ENCODE results near the gene EFCAB11. TPM values are rescaled to one million over a fixed set of nuclear protein-coding genes. Genes with fewer than 3 reads are reported as not detected.

The EFCAB11 gene
- total RNA-seq, 1 donor from 2014 or later: 7.5 TPM

DNA sequence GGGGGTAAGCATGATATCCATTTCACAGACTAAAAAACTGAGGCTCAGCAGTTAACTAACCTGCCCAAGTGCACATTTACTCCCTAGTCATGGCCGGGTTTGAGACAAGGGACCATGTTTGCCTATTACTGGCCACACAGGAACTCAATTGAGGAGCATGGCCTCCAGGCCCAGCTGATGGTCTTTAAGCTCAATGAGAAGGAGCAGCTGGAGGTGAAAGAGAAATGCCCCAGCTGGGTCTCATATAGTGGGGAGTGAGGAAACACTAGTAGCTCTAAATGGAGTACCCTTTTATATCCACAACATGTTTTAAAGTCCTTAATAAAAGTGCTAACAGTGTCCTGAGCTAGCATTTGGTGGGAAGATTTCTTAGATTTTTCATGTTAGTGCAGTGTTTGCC is 2.8 kb upstream of the EFCAB11 start:
- no peak for FAIRE-seq
- peak overlapping the region; percentile 95 for H3K27ac Mint-ChIP-seq (ENCODE audit: unreplicated experiment)

DNA sequence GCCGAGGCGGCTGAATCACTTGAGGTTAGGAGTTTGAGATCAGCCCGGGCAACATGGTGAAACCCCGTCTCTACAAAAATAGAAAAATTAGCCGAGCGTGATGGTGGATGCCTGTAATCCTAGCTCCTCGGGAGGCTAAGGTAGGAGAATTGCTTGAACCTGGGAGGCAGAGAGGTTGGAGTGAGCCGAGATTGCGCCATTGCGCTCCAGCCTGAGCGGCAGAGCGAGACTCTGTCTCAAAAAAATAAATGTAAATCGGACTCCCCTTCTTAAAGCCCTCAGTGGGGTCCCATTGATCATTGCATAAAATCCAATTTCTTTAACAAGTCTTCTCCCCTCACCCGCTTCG is 2.1 kb upstream of the EFCAB11 start:
- FAIRE-seq (no peak), DNase-seq (ENCODE audit: low read depth) (no peak)
- H3K9ac ChIP-seq (ENCODE audit: low read length): peak overlapping the region; percentile 97
- no peaks in the 10 kb centered on the region for H4K20me1 ChIP-seq (ENCODE audit: insufficient read depth, low read length)
- peak overlapping the region; percentile 61 for H2AFZ ChIP-seq (ENCODE audit: low read depth, low read length)
- no peak for TF ChIP-seq EZH2 (IDR thresholded peaks at IDR 0.05; ENCODE audit: insufficient read depth, low read length)
- TF ChIP-seq, protein P1, sequence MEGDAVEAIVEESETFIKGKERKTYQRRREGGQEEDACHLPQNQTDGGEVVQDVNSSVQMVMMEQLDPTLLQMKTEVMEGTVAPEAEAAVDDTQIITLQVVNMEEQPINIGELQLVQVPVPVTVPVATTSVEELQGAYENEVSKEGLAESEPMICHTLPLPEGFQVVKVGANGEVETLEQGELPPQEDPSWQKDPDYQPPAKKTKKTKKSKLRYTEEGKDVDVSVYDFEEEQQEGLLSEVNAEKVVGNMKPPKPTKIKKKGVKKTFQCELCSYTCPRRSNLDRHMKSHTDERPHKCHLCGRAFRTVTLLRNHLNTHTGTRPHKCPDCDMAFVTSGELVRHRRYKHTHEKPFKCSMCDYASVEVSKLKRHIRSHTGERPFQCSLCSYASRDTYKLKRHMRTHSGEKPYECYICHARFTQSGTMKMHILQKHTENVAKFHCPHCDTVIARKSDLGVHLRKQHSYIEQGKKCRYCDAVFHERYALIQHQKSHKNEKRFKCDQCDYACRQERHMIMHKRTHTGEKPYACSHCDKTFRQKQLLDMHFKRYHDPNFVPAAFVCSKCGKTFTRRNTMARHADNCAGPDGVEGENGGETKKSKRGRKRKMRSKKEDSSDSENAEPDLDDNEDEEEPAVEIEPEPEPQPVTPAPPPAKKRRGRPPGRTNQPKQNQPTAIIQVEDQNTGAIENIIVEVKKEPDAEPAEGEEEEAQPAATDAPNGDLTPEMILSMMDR (IDR thresholded peaks at IDR 0.05; ENCODE audit: insufficient read depth, low read depth, low read length): no peak
- H3K27me3 Mint-ChIP-seq (ENCODE audit: low read depth, unreplicated experiment): no peaks in the 10 kb centered on the region
- peaks cover 16% of the 10 kb centered on the region for H3K4me1 Mint-ChIP-seq (ENCODE audit: low read depth, unreplicated experiment)
- peaks cover 3% of the 10 kb centered on the region for H3K36me3 Mint-ChIP-seq (ENCODE audit: low read depth, unreplicated experiment)
- no peaks in the 10 kb centered on the region for H3K27me3 ChIP-seq (ENCODE audit: insufficient read depth, low read length)
- H3K4me1 ChIP-seq (ENCODE audit: insufficient read depth, low read length): peaks cover 28% of the 10 kb centered on the region
- peak overlapping the region; percentile 95 for H3K27ac Mint-ChIP-seq (ENCODE audit: unreplicated experiment)
- H3K36me3 ChIP-seq (ENCODE audit: insufficient read depth, low read length): peaks cover 10% of the 10 kb centered on the region
- H3K9me3 ChIP-seq (ENCODE audit: insufficient read depth, low read depth, low read length): no peaks in the 10 kb centered on the region
- no peaks in the 10 kb centered on the region for H3K9me3 Mint-ChIP-seq (ENCODE audit: unreplicated experiment)
- H3K79me2 ChIP-seq (ENCODE audit: insufficient read depth, low read length): peaks cover 52% of the 10 kb centered on the region
- peak overlapping the region; percentile 96 for H3K4me3 Mint-ChIP-seq (ENCODE audit: unreplicated experiment)
- peak overlapping the region; percentile 91 for H3K4me2 ChIP-seq (ENCODE audit: low read length)
- peak overlapping the region; percentile 87 for H3K4me3 ChIP-seq (ENCODE audit: insufficient read depth, low read depth, low read length)
- H3K27ac ChIP-seq (ENCODE audit: low read depth, low read length): peak overlapping the region; percentile 98

More for the DNA sequence above, 2.8 kb upstream of the EFCAB11 start:
- peak overlapping the region; percentile 87 for H3K4me3 ChIP-seq (ENCODE audit: insufficient read depth, low read depth, low read length)
- peak overlapping the region; percentile 98 for H3K27ac ChIP-seq (ENCODE audit: low read depth, low read length)
- H3K79me2 ChIP-seq (ENCODE audit: insufficient read depth, low read length): peaks cover 59% of the 10 kb centered on the region
- no peaks in the 10 kb centered on the region for H3K27me3 ChIP-seq (ENCODE audit: insufficient read depth, low read length)
- H4K20me1 ChIP-seq (ENCODE audit: insufficient read depth, low read length): peaks cover 2% of the 10 kb centered on the region
- DNase-seq (ENCODE audit: low read depth): no peak
- peak overlapping the region; percentile 91 for H3K4me2 ChIP-seq (ENCODE audit: low read length)
- no peak for TF ChIP-seq EZH2 (IDR thresholded peaks at IDR 0.05; ENCODE audit: insufficient read depth, low read length)
- H2AFZ ChIP-seq (ENCODE audit: low read depth, low read length): no peak overlapping the region
- H3K36me3 ChIP-seq (ENCODE audit: insufficient read depth, low read length): peaks cover 10% of the 10 kb centered on the region
- Mint-ChIP-seq H3K9me3 (ENCODE audit: unreplicated experiment) (no peaks in the 10 kb centered on the region), H3K4me3 (ENCODE audit: unreplicated experiment) (peak overlapping the region; percentile 96), H3K27me3 (ENCODE audit: low read depth, unreplicated experiment) (no peaks in the 10 kb centered on the region), H3K36me3 (ENCODE audit: low read depth, unreplicated experiment) (peaks cover 3% of the 10 kb centered on the region), H3K4me1 (ENCODE audit: low read depth, unreplicated experiment) (peaks cover 16% of the 10 kb centered on the region)
- no peaks in the 10 kb centered on the region for H3K9me3 ChIP-seq (ENCODE audit: insufficient read depth, low read depth, low read length)
- H3K9ac ChIP-seq (ENCODE audit: low read length): peak overlapping the region; percentile 97
- peaks cover 28% of the 10 kb centered on the region for H3K4me1 ChIP-seq (ENCODE audit: insufficient read depth, low read length)

DNA sequence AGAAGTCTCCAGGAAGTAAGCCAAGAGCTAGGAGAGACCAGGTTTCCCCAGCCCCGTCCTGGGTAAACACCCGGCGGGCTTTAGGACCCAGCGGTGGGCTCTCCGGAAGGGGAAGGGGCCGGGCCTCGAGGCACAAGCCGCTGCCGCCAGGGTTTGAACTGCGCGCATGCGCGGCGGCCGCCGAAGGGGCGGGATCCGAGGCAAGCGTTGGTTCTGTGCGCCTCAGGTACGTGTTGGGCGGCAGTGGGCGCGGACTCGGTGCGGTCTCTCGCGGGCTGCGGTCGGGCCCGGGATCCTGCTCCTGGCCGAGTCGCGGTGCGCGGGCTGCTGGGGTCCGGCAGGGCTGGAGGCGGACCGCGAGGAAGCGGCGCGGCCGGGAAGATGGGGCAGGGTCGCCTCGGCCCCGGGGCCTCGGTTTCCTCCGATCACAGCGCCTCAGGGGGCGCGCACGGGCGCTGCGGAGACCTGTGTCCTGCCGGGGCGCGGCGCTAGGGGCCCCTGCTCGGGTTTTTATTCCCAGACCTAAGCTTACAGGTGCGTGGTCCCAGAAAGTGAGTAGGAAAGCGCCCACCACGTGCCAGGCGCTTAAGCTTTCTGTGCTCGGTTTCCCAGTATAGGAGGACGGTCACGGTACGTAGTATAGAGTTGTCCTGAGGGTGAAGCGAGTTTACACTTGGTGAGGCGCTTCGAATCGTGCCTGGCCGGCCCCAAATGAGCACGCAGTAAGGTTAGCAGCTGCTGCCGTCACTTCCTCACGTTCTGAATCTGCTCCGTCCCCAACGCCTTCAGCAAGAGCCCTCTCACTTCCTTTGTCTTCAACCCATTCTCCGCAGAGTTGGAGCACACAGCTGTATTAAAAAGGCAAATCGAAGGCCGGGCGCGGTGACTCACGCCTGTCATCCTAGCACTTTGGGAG is 1.5 kb upstream of the EFCAB11 start, which contains the start of gene TDP1:
Gene TDP1, plus strand, starts transcription at position 183 of the 916 bp plus-strand sequence. CDS start 7,188 bp downstream, outside the sequence.
- peak within 1 kb of the TSS; percentile 91 for H3K4me2 ChIP-seq (ENCODE audit: low read length)
- H3K4me1 ChIP-seq (ENCODE audit: insufficient read depth, low read length): peaks cover 28% of the 10 kb centered on the region
- Mint-ChIP-seq H3K4me3 (ENCODE audit: unreplicated experiment) (peak within 1 kb of the TSS; percentile 96), H3K36me3 (ENCODE audit: low read depth, unreplicated experiment) (no peaks in the 10 kb centered on the region), H3K9me3 (ENCODE audit: unreplicated experiment) (no peaks in the 10 kb centered on the region), H3K4me1 (ENCODE audit: low read depth, unreplicated experiment) (peaks cover 14% of the 10 kb centered on the region), H3K27me3 (ENCODE audit: low read depth, unreplicated experiment) (no peaks in the 10 kb centered on the region), H3K27ac (ENCODE audit: unreplicated experiment) (peak within 1 kb of the TSS; percentile 96)
- FAIRE-seq (peak; percentile 60), DNase-seq (ENCODE audit: low read depth) (peak; percentile 91)
- H3K9ac ChIP-seq (ENCODE audit: low read length): peak within 1 kb of the TSS; percentile 97
- H3K79me2 ChIP-seq (ENCODE audit: insufficient read depth, low read length): peaks cover 45% of the 10 kb centered on the region
- peak within 1 kb of the TSS; percentile 80 for H2AFZ ChIP-seq (ENCODE audit: low read depth, low read length)
- H3K9me3 ChIP-seq (ENCODE audit: insufficient read depth, low read depth, low read length): no peaks in the 10 kb centered on the region
- TF ChIP-seq, protein P1 (IDR thresholded peaks at IDR 0.05; ENCODE audit: insufficient read depth, low read depth, low read length): no peak
- peak within 1 kb of the TSS; percentile 87 for H3K4me3 ChIP-seq (ENCODE audit: insufficient read depth, low read depth, low read length)
- H4K20me1 ChIP-seq (ENCODE audit: insufficient read depth, low read length): no peaks in the 10 kb centered on the region
- H3K27ac ChIP-seq (ENCODE audit: low read depth, low read length): peak within 1 kb of the TSS; percentile 98
- no peaks in the 10 kb centered on the region for H3K27me3 ChIP-seq (ENCODE audit: insufficient read depth, low read length)
- H3K36me3 ChIP-seq (ENCODE audit: insufficient read depth, low read length): peaks cover 6% of the 10 kb centered on the region
